Astrocyte of the cerebellum (primary cell): ENCODE results near the gene PIERCE2.
"Not testable (repeated sequence)": the region's sequence is repeated elsewhere in the genome, so short reads cannot be mapped to it uniquely, and the experiment has no call there.

Source experiments
- DNase-seq: peaks from one replicate; pipeline ENCODE4 v3.0.0-alpha.2; 2011; ENCODE audit warnings: low read depth
- H3K4me3 ChIP-seq: 2 replicates; pipeline ENCODE4 v1.5.1; 2011; ENCODE audit warnings: mild to moderate bottlenecking, low read depth, low read length, moderate library complexity
- CTCF ChIP-seq: IDR thresholded peaks from 2 replicates; pipeline ENCODE4 v1.5.1; 2012; ENCODE audit warnings: low read length, low read depth, moderate library complexity, mild to moderate bottlenecking; ENCODE audit errors: missing control alignments
- in situ Hi-C: cut with HindIII; loops from 2 replicates; pipeline ENCODE4 v1.10.0; 2017; ENCODE audit warnings: low sequenced_read_pairs

Gene PIERCE2

GRCh38 chr15:55401786-55402246 lies 6.5 kb upstream of the PIERCE2 start:
- in situ Hi-C loops: no loop called here
- TF ChIP-seq CTCF: no peak
- H3K4me3 ChIP-seq: no peak overlapping the region
- no peak for DNase-seq

GRCh38 chr15:55402707-55403106 lies 5.6 kb upstream of the PIERCE2 start:
- H3K4me3 ChIP-seq: no peak overlapping the region
- TF ChIP-seq CTCF: no peak
- no peak for DNase-seq
- in situ Hi-C loops: no loop called here

- TF ChIP-seq CTCF: no peak
- DNase-seq: no peak
- H3K4me3 ChIP-seq: no peak overlapping the region
- in situ Hi-C loops: no loop called here
Measured at GRCh38 chr15:55403531-55403930, 4.8 kb upstream of the PIERCE2 start.

GRCh38 chr15:55407498-55408011 lies 740 bp upstream of the PIERCE2 start:
- no peak for DNase-seq
- peak overlapping the region; percentile 86 for H3K4me3 ChIP-seq
- TF ChIP-seq CTCF: no peak
- in situ Hi-C loops: no loop called here

GRCh38 chr15:55408976-55409375 lies 681 bp downstream of the PIERCE2 start:
- H3K4me3 ChIP-seq: peak overlapping the region; percentile 86
- DNase-seq, in situ Hi-C loops: not testable (repeated sequence)

- DNase-seq, in situ Hi-C loops, H3K4me3 ChIP-seq: not testable (repeated sequence)
Measured at GRCh38 chr15:55417678-55418077, 9.4 kb downstream of the PIERCE2 start.

- no peak for TF ChIP-seq CTCF
- in situ Hi-C loops: no loop called here
- H3K4me3 ChIP-seq: no peak overlapping the region
- no peak for DNase-seq
Measured at GRCh38 chr15:55420171-55420866, 12.0 kb downstream of the PIERCE2 start.
